Neuronal stem cell (in vitro differentiated cells): ENCODE results near the gene BRD3OS.

Experiments
- DNase-seq: peaks from one replicate; pipeline ENCODE4 v3.0.0-alpha.2; 2013; ENCODE audit warnings: low spot score
- H2AFZ ChIP-seq: one replicate; pipeline ENCODE4 v1.6.1; 2013; ENCODE audit warnings: mild to moderate bottlenecking, low read length, inconsistent platforms
- H2AK5ac ChIP-seq: 2 replicates; pipeline ENCODE4 v1.6.1; 2013; ENCODE audit warnings: low read depth, mild to moderate bottlenecking, inconsistent platforms, low read length, moderate library complexity, mixed read lengths
- H2BK120ac ChIP-seq: 2 replicates; pipeline ENCODE4 v1.6.1; 2013; ENCODE audit warnings: low read depth, mild to moderate bottlenecking, inconsistent platforms, low read length, moderate library complexity, mixed read lengths
- H2BK12ac ChIP-seq: one replicate; pipeline ENCODE4 v1.6.1; 2013; ENCODE audit warnings: low read length, inconsistent platforms
- H2BK15ac ChIP-seq: 2 replicates; pipeline ENCODE4 v1.6.1; 2013; ENCODE audit warnings: mild to moderate bottlenecking, low read length, inconsistent platforms, mixed read lengths
- H2BK5ac ChIP-seq: one replicate; pipeline ENCODE4 v1.6.1; 2013; ENCODE audit warnings: inconsistent platforms, mild to moderate bottlenecking, low read length, moderate library complexity
- H3K14ac ChIP-seq: one replicate; pipeline ENCODE4 v1.6.1; 2013; ENCODE audit warnings: low read length, inconsistent platforms
- H3K18ac ChIP-seq: 2 replicates; pipeline ENCODE4 v1.6.1; 2013; ENCODE audit warnings: low read length, inconsistent platforms
- H3K23ac ChIP-seq: 2 replicates; pipeline ENCODE4 v1.6.1; 2013; ENCODE audit warnings: low read depth, mild to moderate bottlenecking, mixed read lengths, low read length, inconsistent platforms; ENCODE audit not compliant: poor library complexity
- H3K27ac ChIP-seq: replicated peaks from 3 replicates; pipeline ENCODE4 v1.5.1; 2013; ENCODE audit warnings: low read length, inconsistent platforms
- H3K27me3 ChIP-seq, 3 experiments: 2 replicates each; pipeline ENCODE4 v1.6.1; 2013; ENCODE audit warnings: low read length in 3 of 3, mild to moderate bottlenecking in 2 of 3, inconsistent platforms in 1 of 3, low read depth in 1 of 3, mixed read lengths in 1 of 3, moderate library complexity in 1 of 3; ENCODE audit not compliant: control insufficient read depth in 3 of 3, insufficient read depth in 3 of 3
- H3K36me3 ChIP-seq, 2 donors: replicated peaks in 1 of 2; 2 replicates each; pipeline ENCODE4 v1.6.1; 2013; ENCODE audit warnings: low read length in 2 of 2; ENCODE audit not compliant: control insufficient read depth in 2 of 2, insufficient read depth in 2 of 2
- H3K4ac ChIP-seq: 2 replicates; pipeline ENCODE4 v1.6.1; 2013; ENCODE audit warnings: inconsistent platforms, mild to moderate bottlenecking, low read length, moderate library complexity
- H3K4me1 ChIP-seq, 2 donors: 1 replicate in 1 of 2; 2 replicates in 1 of 2; pipeline ENCODE4 v1.6.1; 2013; ENCODE audit warnings: low read length in 2 of 2, low read depth in 1 of 2; ENCODE audit not compliant: control insufficient read depth in 2 of 2, insufficient read depth in 1 of 2
- H3K4me2 ChIP-seq: one replicate; pipeline ENCODE4 v1.6.1; 2013; ENCODE audit warnings: mild to moderate bottlenecking, low read length, inconsistent platforms; ENCODE audit not compliant: insufficient read depth, poor library complexity, severe bottlenecking
- H3K4me3 ChIP-seq, 2 donors: 2 replicates each; pipeline ENCODE4 v1.5.1; 2013; ENCODE audit warnings: low read length in 2 of 2, mild to moderate bottlenecking in 2 of 2, inconsistent platforms in 1 of 2, moderate library complexity in 1 of 2
- H3K79me1 ChIP-seq: one replicate; pipeline ENCODE4 v1.6.1; 2013; ENCODE audit warnings: low read depth, mild to moderate bottlenecking, inconsistent platforms, low read length, moderate library complexity
- H3K9ac ChIP-seq: one replicate; pipeline ENCODE4 v1.6.1; 2013; ENCODE audit warnings: mild to moderate bottlenecking, low read depth, low read length, inconsistent platforms; ENCODE audit not compliant: poor library complexity
- H3K9me3 ChIP-seq, 2 donors: replicated peaks in 1 of 2; 2 replicates each; pipeline versions ENCODE3 to v1.6.1; 2013; ENCODE audit warnings: low read length in 2 of 2, mild to moderate bottlenecking in 2 of 2, inconsistent platforms in 1 of 2, low read depth in 1 of 2, mixed read lengths in 1 of 2, moderate library complexity in 1 of 2; ENCODE audit not compliant: control insufficient read depth in 2 of 2, insufficient read depth in 1 of 2
- H4K8ac ChIP-seq: one replicate; pipeline ENCODE4 v1.6.1; 2013; ENCODE audit warnings: low read depth, mild to moderate bottlenecking, inconsistent platforms, low read length, moderate library complexity
- H4K91ac ChIP-seq: one replicate; pipeline ENCODE4 v1.6.1; 2013; ENCODE audit warnings: low read length, low read depth, mild to moderate bottlenecking, inconsistent platforms; ENCODE audit not compliant: poor library complexity
- WGBS, 2 donors: extraction: QIAGEN DNeasy Blood & Tissue Kit; methylation state at CpG; one replicate each; pipeline ENCODE4 v1.1.7; 2013; ENCODE audit warnings: missing lambda C conversion rate in 2 of 2, mixed read lengths in 1 of 2; ENCODE audit not compliant: insufficient read length in 2 of 2, insufficient replicate concordance in 1 of 2; ENCODE audit errors: extremely low coverage in 2 of 2; 5-methylcytosine and 5-hydroxymethylcytosine counted together

BRD3OS gene

DNA sequence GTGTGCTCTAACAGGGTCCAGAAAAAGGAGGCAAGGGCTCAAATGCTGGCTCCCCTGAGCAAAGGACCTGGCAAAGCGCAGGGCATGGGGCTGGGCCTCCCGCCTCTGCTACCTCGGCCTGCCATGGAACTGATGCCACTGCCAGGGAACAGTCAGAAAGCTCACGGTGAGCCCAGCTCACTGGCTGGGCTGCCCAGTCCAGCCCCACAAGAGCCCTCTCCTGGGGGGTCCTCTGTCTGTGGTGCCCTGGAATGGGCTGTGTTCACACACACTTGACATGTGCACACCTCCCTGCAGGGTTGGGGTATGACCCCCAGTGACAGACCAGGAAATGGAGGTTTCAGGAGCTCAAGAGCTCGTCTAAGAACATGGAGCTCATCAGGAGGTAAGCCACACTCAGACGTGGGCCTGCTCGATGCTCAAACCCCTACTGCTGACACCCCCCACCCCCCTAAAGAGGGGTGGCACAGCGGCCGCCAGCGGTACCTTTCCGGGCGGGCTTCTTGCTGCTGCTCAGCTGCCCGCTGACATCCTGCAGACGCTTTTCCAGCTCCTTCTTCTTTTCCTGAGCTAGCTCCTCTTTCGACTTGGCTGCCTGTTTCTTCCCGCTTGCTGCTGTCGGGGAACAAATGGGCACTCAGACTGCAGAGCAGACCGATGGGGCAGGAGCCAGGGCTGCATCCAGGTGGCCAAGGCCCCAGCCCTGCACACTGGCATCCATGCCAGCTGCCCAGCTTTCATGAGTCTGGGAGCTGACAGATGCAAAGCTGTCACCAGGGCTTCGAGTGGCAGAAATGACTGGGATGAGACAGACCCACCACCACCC, 9.1 kb downstream of the BRD3OS start:
- H3K36me3 ChIP-seq = peaks cover 54 to 99% of the 10 kb centered on the region in 2 donors

DNA sequence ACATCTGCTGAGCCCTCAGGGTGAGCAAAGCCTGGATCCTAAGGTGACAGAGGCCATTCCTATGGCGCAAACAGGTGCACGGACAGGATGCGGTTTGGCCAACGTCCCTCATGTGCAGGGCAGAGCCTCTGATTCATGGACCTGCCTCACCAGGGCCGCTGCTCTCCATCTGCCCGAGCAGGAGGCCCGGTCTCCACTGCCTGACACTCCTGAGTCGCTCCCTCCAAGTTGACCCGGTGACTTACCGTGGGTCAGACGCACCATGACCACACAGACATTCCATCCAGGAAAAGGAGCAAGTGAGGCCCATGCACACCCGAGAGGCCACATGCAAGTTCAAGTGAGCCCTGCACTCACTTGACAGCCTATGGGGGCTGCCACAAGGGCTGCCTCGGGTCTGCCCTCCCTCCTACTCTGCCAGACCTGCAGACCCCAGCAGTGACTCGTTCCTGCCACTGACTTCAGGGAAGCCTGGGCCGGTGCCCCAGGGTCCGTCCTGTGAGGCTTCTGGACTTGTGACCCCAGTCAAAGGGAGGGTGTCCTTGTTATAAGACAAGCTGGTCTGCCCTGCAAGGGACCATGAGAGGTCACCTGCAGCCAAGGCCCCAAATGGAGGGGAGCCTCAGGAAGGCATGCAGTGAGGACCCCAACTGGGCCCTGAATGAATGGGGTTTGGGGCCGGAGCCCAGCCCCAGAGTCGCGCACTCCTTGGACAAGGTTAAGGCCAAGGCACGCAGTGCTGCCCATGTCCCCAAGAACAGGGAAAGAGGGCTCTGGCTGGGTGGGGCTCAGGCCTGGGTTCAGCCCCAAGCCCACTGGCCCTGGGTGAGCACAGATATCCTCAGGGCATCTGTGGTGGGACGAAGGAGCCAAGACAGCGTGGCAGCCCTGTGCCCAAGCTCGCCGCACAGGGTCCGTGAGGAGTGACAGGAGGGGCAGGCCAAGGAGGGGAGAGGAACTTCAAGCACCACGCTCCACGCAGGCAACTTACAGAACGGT, 10.1 kb downstream of the BRD3OS start:
- H2AK5ac ChIP-seq = no peak overlapping the region
- H3K27me3 ChIP-seq = no peaks in the 10 kb centered on the region
- H3K27ac ChIP-seq = no peak overlapping the region
- no peak overlapping the region for H4K91ac ChIP-seq
- H3K4me3 ChIP-seq = no peak overlapping the region
- H4K8ac ChIP-seq = peak overlapping the region; percentile 32
- peak overlapping the region; percentile 52 for H3K23ac ChIP-seq
- H3K4me1 ChIP-seq = no peaks in the 10 kb centered on the region
- no peak overlapping the region for H2AFZ ChIP-seq
- peak overlapping the region; percentile 84 for H3K14ac ChIP-seq
- H3K4ac ChIP-seq = no peak overlapping the region
- no peak overlapping the region for H3K18ac ChIP-seq
- peak overlapping the region; percentile 38 for H3K9ac ChIP-seq
- no peaks in the 10 kb centered on the region for H3K9me3 ChIP-seq
- no peak overlapping the region for H3K4me2 ChIP-seq
- DNase-seq = no peak
- peaks cover 9% of the 10 kb centered on the region for H3K79me1 ChIP-seq
- peaks cover 62 to 99% of the 10 kb centered on the region in 2 donors for H3K36me3 ChIP-seq
- H2BK12ac ChIP-seq = no peak overlapping the region
- no peak overlapping the region for H2BK15ac ChIP-seq
- no CpG with 5 or more reads among the region's 28 CpGs for WGBS, 2 donors
- H2BK5ac ChIP-seq = peak overlapping the region; percentile 35
- H2BK120ac ChIP-seq = no peak overlapping the region

More for the DNA sequence above, 9.1 kb downstream of the BRD3OS start:
- peak overlapping the region; percentile 38 for H3K9ac ChIP-seq
- no peak overlapping the region for H2BK120ac ChIP-seq
- peaks cover 5% of the 10 kb centered on the region for H3K79me1 ChIP-seq
- H3K4me2 ChIP-seq = no peak overlapping the region
- no peak overlapping the region for H2AFZ ChIP-seq
- H3K4me3 ChIP-seq = no peak overlapping the region
- DNase-seq = no peak
- no peak overlapping the region for H2BK5ac ChIP-seq
- H2BK15ac ChIP-seq = no peak overlapping the region
- H3K18ac ChIP-seq = no peak overlapping the region
- H3K27ac ChIP-seq = no peak overlapping the region
- H2AK5ac ChIP-seq = no peak overlapping the region
- H3K4me1 ChIP-seq = no peaks in the 10 kb centered on the region
- no peak overlapping the region for H3K14ac ChIP-seq
- no peaks in the 10 kb centered on the region for H3K27me3 ChIP-seq
- no CpG with 5 or more reads among the region's 19 CpGs for WGBS, 2 donors
- no peak overlapping the region for H3K4ac ChIP-seq
- no peak overlapping the region for H4K91ac ChIP-seq
- H3K23ac ChIP-seq = peak overlapping the region; percentile 52
- no peak overlapping the region for H2BK12ac ChIP-seq
- no peak overlapping the region for H4K8ac ChIP-seq
- H3K9me3 ChIP-seq = no peaks in the 10 kb centered on the region

DNA sequence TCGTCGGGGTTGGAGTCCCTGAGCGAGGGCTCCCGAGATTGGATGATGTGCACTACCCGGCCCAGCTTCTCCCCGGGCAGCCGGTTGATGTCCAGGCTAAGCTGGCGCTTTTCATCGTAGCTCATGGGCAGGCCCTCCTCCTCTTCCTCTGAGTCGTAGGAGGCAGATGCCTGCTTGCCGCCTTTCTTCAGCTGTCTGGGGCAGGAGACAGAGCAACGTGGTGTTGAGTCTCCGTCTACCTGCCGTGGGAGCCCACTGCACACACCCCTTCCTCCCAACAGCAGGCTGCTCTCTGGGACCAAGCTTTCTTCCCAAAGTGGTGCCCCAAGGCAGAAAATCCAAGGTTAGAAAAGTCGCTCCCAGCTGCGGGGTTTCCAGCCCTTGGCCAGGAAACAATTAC, 10.8 kb downstream of the BRD3OS start:
- Histone ChIP-seq H3K14ac (no peak overlapping the region), H3K4ac (no peak overlapping the region), H2AK5ac (no peak overlapping the region), H3K9me3 (no peaks in the 10 kb centered on the region), H3K9ac (peak overlapping the region; percentile 40), H3K4me2 (no peak overlapping the region), H2BK5ac (peak overlapping the region; percentile 35), H2BK15ac (no peak overlapping the region), H3K36me3 (peaks cover 61 to 99% of the 10 kb centered on the region in 2 donors), H3K79me1 (peaks cover 10% of the 10 kb centered on the region), H3K4me1 (no peaks in the 10 kb centered on the region), H2AFZ (no peak overlapping the region), H2BK12ac (no peak overlapping the region), H2BK120ac (no peak overlapping the region), H4K91ac (no peak overlapping the region), H3K18ac (no peak overlapping the region), H3K23ac (no peak overlapping the region), H3K27ac (no peak overlapping the region), H4K8ac (no peak overlapping the region), H3K27me3 (no peaks in the 10 kb centered on the region), H3K4me3 (no peak overlapping the region)
- no CpG with 5 or more reads among the region's 16 CpGs for whole genome bisulfite sequencing, 2 donors
- no peak for DNase-seq

DNA sequence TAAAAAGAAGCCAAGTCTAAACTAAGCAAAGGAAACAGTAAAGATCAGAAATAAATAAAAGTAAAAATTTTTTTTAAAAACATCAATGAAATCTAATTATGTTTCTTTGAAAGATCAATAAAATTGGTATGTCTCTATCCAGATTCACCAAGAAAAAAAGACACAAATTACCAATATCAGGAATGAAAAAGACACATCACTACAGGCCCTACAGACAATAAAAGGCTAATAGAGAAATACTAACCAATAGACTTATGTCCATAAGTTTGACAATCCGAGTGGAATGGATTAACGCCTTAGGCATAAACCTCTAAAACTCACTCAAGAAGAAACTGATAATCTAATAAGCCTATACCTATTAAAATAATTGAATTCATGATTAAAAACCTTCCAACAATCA, 12.4 kb downstream of the BRD3OS start:
- H3K23ac ChIP-seq = no peak overlapping the region
- no CpG with 5 or more reads among the region's 2 CpGs for WGBS, 2 donors

More for the DNA sequence above, 12.4 kb downstream of the BRD3OS start:
- Histone ChIP-seq H4K8ac (no peak overlapping the region), H2AFZ (no peak overlapping the region), H3K14ac (no peak overlapping the region), H3K4me1 (no peaks in the 10 kb centered on the region), H2BK5ac (no peak overlapping the region), H4K91ac (no peak overlapping the region), H3K4ac (no peak overlapping the region), H2BK12ac (no peak overlapping the region), H2AK5ac (no peak overlapping the region), H3K9me3 (no peaks in the 10 kb centered on the region), H3K27ac (no peak overlapping the region), H3K27me3 (no peaks in the 10 kb centered on the region), H2BK120ac (no peak overlapping the region), H3K4me3 (no peak overlapping the region), H3K18ac (no peak overlapping the region), H3K79me1 (peaks cover 10% of the 10 kb centered on the region), H3K4me2 (no peak overlapping the region), H3K36me3 (peaks cover 66 to 98% of the 10 kb centered on the region in 2 donors), H2BK15ac (no peak overlapping the region), H3K9ac (no peak overlapping the region)
- DNase-seq = no peak
